Neural cell (in vitro differentiated cells): ENCODE data around the gene COL8A1.

Source experiments
- CTCF ChIP-seq: fragments of 450-650 bp; IDR thresholded peaks from 2 replicates; pipeline ENCODE4 v1.5.1; 2014; ENCODE audit warnings: antibody characterized with exemption, mild to moderate bottlenecking, moderate library complexity; ENCODE audit not compliant: poor library complexity, severe bottlenecking
- EP300 ChIP-seq: fragments of 450-650 bp; conservative IDR thresholded peaks from 2 replicates; pipeline ENCODE4 v1.6.1; 2014; ENCODE audit warnings: antibody characterized with exemption, mild to moderate bottlenecking, moderate library complexity; ENCODE audit not compliant: poor library complexity, severe bottlenecking
- MXI1 ChIP-seq: fragments of 450-650 bp; conservative IDR thresholded peaks from 2 replicates; pipeline ENCODE4 v1.6.1; 2014; ENCODE audit warnings: antibody characterized with exemption, mild to moderate bottlenecking; ENCODE audit not compliant: poor library complexity, severe bottlenecking
- POLR2AphosphoS5 ChIP-seq: IDR thresholded peaks from 2 replicates; pipeline ENCODE4 v1.6.1; 2012

- TF ChIP-seq CTCF, result no peak
- no peak for TF ChIP-seq EP300
- no peak for TF ChIP-seq MXI1
- no peak for TF ChIP-seq POLR2AphosphoS5
Observed at GRCh38 chr3:99626417-99626788, 12.0 kb upstream of the COL8A1 start.
